Lower leg skin (tissue), 4 donors: ENCODE results near the gene NSD1. TPM values are rescaled to one million over a fixed set of nuclear protein-coding genes. Genes with fewer than 3 reads are reported as not detected.
"Not testable (repeated sequence)": the region's sequence is repeated elsewhere in the genome, so short reads cannot be mapped to it uniquely, and the experiment has no call there.

Experiments
- DNase-seq, 2 donors: peaks; one replicate each; pipeline ENCODE4 v3.0.0-alpha.2; 2019; ENCODE audit warnings: low spot score in 2 of 2
- H3K4me3 ChIP-seq: fragments of 200-600 bp; sonication (generic); 2 replicates; pipeline ENCODE4 v1.5.1; 2017; ENCODE audit warnings: mild to moderate bottlenecking, low read depth; ENCODE audit not compliant: poor library complexity, severe bottlenecking
- CTCF ChIP-seq, 3 donors: fragments of 450-650 bp; IDR thresholded peaks; one replicate each; pipeline ENCODE4 v1.5.1; 2016; ENCODE audit warnings: antibody characterized with exemption in 3 of 3, mild to moderate bottlenecking in 3 of 3, moderate library complexity in 2 of 3
- POLR2A ChIP-seq, 2 donors: fragments of 450-650 bp; IDR thresholded peaks; one replicate each; pipeline ENCODE4 v1.6.1; 2016 to 2017; ENCODE audit warnings: antibody characterized with exemption in 2 of 2, mild to moderate bottlenecking in 1 of 2, moderate library complexity in 1 of 2
- WGBS, 2 donors: methylation state at CpG; one replicate each; pipeline ENCODE4 v1.1.5; 2018; 5-methylcytosine and 5-hydroxymethylcytosine counted together
- intact Hi-C: fragments of 100-400 bp; cut with DNase I; formaldehyde crosslinking; loops from one replicate; pipeline ENCODE4 v1.15.0; 2023; ENCODE audit warnings: low total_unique reads
- total RNA-seq, 4 donors: library from RNA; depleted of rRNA; stranded (reverse); fragments of >200 nt; gene quantifications; one replicate each; pipeline ENCODE4 v1.1.0, GENCODE V29; 2016

NSD1 gene
- total RNA-seq, 4 donors from 2014 or later, result 25.1 to 36.8 (median 34.2) TPM

- TF ChIP-seq CTCF (IDR thresholded peaks at IDR 0.05) (no peak), POLR2A (IDR thresholded peaks at IDR 0.05) (no peak)
- peak; percentile 82 to 92 for DNase-seq
- intact Hi-C loops, result loop anchor here (10.0 kb wide), 1 partner anchor 187 kb away; no protein-coding TSS in a partner anchor
- WGBS, 2 donors, result 42 to 50% methylated on average over 6 to 7 of the region's 7 CpGs
- H3K4me3 ChIP-seq, result no peak overlapping the region
Observed at GRCh38 chr5:177301503-177302165, 168.1 kb downstream of the NSD1 start.

- TF ChIP-seq POLR2A (IDR thresholded peaks at IDR 0.05) (no peak), CTCF (IDR thresholded peaks at IDR 0.05) (no peak)
- 19 to 29% methylated on average over 24 of the region's 24 CpGs for whole genome bisulfite sequencing, 2 donors
- no peak for DNase-seq
- intact Hi-C loops, result loop anchor here (10.0 kb wide), 1 partner anchor 188 kb away; no protein-coding TSS in a partner anchor
- H3K4me3 ChIP-seq, result peak overlapping the region; percentile 88
Observed at GRCh38 chr5:177302354-177303110, 169.0 kb downstream of the NSD1 start.

- TF ChIP-seq CTCF (IDR thresholded peaks at IDR 0.05) (no peak), POLR2A (IDR thresholded peaks at IDR 0.05) (no peak)
- intact Hi-C loops, result loop anchor here (10.0 kb wide), 1 partner anchor 189 kb away; no protein-coding TSS in a partner anchor
- H3K4me3 ChIP-seq, result peak within 1 kb of the TSS; percentile 88
- DNase-seq, result peak; percentile 86 to 98
- 0 to 1% methylated on average over 23 to 74 of the region's 100 CpGs for WGBS, 2 donors
Observed at GRCh38 chr5:177303121-177303924, 169.8 kb downstream of the NSD1 start, which contains the start of the genes PRELID1 and RAB24. Gene PRELID1 (plus strand): TSS chr5:177303799. CDS start chr5:177303986, 187 bp downstream. Gene RAB24 (minus strand): TSS chr5:177303719. CDS start chr5:177303288, 431 bp downstream.

- no peak for DNase-seq
- intact Hi-C loops, result loop anchor here (10.0 kb wide), 1 partner anchor 189 kb away; no protein-coding TSS in a partner anchor
- H3K4me3 ChIP-seq, result peak overlapping the region; percentile 88
- no peak for TF ChIP-seq POLR2A (IDR thresholded peaks at IDR 0.05)
- TF ChIP-seq CTCF (IDR thresholded peaks at IDR 0.05), result no peak
- WGBS, 2 donors, result 2% methylated on average over 18 to 19 of the region's 25 CpGs
Observed at GRCh38 chr5:177303925-177304391, 170.4 kb downstream of the NSD1 start.

- no peak for TF ChIP-seq POLR2A (IDR thresholded peaks at IDR 0.05)
- TF ChIP-seq CTCF (IDR thresholded peaks at IDR 0.05), result no peak
- peak in 1 of 2 donors; percentile 83 for DNase-seq
- intact Hi-C loops, result loop anchor here (10.0 kb wide), 1 partner anchor 190 kb away; no protein-coding TSS in a partner anchor
- 23 to 36% methylated on average over 15 to 19 of the region's 19 CpGs for WGBS, 2 donors
- H3K4me3 ChIP-seq, result peak overlapping the region; percentile 88
Observed at GRCh38 chr5:177304392-177305119, 171.0 kb downstream of the NSD1 start.

GRCh38 chr5:177306103-177306640 is 172.6 kb downstream of the NSD1 start:
- not testable (repeated sequence) for DNase-seq, H3K4me3 ChIP-seq
- 65 to 70% methylated on average over 11 of the region's 11 CpGs for WGBS, 2 donors
- intact Hi-C loops, result loop anchor here (10.0 kb wide), 1 partner anchor 191 kb away; no protein-coding TSS in a partner anchor
